NCI-H1694 treated with DMSO at 0.1 percent for 48 hours (cell line): ENCODE data around the gene ZRANB1.
"Not testable (repeated sequence)": the region's sequence is repeated elsewhere in the genome, so short reads cannot be mapped to it uniquely, and the experiment has no call there.

Source experiments
- DNase-seq: peaks from one replicate; lab custom pipeline; 2025; lab: John Stamatoyannopoulos, UW

ZRANB1 gene

DNA sequence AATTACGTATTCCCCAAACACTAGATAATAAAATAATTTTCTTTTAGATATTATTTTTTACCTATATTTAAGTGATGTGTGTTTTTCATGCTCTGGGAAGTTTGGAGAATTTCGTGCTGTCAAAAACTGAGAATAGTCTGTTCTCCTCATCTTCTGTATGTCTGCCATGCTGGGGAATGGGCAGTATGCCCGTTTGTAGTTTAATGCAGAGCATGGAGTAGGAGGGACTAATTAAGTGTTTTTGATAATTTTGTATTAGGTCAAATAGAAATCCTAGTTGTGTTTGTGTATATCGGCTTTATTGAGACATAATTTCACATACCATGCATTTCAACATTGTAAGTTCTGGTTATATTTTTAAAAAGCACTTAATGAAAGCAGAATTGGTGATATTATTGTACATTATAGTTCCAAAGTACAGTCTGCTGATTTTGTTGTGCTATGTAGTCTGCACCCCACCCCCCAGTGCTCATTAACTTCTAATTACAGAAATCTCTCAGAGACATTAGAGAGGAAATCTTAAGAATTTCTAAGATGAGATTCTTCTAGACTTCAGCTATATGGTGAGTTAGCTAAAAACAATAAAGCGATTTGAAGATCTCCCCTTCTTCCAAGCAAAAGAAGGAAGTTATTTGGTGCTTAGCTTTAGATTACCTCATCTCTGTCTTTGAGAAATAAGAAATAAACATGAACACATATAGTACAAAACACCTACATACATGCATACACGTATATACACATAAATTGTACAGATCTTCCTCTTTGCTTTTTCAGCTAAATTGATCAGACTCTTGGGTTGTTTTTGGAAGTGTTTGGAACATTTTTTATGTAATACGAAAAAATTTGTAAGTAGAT is 22.2 kb downstream of the ZRANB1 start:
- DNase-seq, result no peak

DNA sequence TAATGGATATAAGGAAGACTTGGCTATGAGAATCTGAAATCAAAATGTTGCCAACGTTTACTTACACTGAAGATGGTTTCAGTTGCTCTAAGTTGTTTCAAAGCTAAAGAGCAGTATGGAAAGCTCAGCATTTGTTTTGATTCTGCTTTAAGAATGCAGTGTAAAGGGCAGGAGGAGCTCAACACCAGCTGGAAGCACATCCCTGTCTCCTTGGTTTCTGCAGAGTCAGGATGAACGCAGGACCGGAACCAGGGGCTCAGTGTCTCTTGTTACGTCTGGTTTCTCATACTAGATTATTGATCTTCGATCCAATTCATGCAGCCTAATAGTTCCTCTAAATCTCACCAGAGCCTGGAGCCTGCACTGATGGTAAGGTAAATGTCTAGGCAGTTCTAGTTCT is 24.1 kb downstream of the ZRANB1 start:
- DNase-seq, result no peak

DNA sequence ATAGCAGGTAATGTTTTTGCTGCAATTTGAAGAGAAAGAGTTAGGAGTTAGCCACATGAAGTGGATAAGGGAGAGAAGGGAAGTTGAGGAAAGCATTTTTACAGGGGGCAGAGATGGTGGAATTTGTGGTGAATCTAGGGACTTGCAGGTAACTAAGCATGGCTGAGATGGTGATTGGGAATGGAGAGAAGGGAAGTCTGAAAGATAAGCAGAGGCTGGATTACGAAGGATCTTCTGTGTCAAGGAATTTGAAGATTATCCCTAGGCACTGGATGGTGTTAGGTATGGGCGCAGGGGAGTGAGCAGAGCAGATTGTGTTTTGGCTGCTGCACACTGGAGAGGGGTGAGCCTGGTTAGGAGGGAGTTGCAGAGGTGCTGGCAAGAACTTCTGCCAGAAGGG is 25.3 kb downstream of the ZRANB1 start:
- no peak for DNase-seq

DNA sequence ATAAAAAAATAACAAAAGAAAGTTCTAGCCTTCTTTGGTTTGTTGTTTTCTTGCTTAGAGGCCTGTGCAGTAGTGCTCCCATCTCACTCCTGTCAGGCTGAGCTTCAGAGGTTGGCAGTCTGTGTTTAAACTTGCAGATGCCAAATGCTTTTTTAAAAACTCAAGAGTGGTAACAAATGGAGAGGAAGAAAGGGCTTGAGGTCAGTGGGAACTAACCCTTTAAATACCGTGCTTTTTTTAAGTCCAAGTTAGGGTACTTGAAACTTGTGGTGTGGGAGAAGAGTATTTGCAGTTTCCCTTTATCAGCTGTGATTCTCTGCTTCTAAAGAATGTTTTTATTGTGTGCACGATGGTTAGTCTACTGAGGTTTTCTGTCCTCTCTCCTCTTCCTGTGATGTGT is 29.4 kb downstream of the ZRANB1 start:
- no peak for DNase-seq

DNA sequence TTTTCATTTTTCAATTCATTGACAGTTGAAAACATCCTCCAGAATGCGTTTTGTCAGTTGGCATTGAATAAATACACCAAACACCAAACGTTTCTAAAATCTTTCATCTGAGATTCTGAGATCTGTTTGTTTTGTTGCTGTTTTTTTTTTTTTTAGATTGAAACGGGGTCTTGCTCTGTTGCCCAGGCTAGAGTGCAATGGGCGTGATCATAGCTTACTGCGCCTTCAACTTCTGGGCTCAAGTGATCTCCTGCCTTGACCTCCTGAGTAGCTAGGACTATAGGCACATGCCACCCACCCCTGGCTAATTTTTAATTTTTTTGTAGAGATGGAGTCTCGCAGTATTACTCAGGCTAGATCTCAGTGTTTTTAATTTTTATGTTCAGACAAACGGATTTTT is 30.7 kb downstream of the ZRANB1 start:
- DNase-seq, result no peak

DNA sequence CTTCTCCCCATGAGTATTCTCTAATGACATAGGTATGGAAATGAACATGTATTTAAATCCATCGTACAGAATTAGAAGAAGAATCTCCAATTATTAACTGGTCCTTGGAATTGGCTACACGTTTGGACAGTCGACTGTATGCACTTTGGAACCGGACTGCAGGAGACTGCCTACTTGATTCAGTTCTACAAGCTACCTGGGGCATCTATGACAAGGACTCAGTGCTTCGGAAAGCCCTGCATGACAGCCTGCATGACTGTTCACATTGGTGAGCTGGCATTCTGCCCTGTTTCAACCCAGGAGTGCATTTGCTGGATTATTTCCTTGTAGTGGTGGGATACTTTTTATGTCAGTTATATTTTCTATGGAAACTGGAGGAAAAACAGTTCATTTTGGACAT is 32.2 kb downstream of the ZRANB1 start:
- no peak for DNase-seq

DNA sequence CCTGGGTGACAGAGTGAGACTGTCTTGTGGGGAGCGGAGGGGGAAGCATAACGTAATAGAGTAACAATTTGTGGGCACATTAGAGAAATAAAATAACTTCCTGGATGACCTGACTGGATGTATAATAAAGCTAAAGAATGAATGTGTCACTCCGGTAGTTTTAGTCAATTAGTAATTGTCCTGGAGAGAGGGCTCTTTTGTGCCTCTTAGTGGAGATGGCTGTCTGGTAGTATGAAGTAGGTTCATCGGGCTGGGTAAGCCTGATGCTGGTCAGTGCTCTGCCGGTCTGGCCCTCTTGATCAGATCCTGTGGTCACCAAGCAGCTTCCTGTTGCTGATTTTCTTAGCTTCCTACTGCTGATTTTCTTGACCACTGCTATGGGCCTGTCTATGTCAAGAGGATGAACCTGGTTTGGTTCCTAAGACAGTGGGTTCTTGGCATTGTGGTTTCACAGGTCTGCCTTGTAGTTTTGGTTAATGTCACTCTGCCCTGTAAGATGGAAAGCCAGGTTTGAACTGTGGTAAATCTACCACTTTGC is 34.1 kb downstream of the ZRANB1 start:
- DNase-seq, result no peak

DNA sequence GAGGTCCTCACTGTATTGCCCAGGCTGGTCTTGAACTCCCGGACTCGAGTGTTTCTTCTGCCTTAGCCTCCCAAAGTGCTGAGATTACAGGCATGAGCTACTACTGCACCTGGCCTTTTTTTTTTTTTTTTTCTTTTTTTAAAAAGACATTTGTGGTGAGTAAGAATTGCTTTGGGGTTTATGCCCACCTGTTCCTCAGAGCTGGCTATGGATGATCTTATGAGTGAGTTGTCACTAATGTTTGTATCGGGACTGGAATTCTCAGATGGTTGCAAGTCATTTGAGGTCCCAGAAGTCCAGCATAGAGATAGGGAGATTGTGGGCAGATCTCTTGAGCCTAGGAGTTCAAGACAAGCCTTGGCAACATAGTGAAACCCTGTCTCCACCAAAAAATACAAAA is 35.2 kb downstream of the ZRANB1 start:
- DNase-seq, result no peak

DNA sequence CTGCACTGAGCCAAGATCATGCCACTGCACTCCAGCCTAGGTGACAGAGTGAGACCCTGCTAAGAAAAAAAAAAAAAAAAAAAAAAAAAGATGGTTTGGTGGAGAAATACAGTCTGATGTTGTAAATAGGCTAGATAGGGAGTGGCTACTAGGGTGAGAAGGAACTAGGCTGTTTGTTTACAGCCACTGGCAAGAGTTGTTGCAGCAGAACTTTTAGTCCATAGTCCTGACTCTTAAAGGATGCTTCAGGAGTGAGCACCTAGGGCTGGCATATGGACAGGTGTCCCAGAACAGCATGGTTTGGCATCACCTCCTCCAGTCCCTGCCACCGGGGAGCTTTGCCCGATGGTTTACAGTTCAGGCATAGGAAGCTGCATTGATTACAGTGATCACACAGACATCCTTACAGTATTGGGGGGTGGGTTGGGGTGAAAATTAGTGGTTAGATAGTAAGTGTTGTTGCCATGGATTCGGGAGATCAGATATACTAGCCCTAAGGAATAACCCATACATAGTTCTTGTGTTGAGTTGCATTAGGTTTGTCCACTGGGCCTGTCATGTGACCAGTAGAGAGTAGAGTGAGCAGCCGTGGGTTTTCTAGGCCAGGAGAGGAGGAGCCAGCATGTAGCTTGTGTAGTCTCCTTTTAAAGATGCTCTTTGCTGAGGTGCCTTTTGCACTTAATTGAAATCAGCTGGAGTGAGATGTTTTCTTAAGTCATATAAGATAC is 35.9 kb downstream of the ZRANB1 start:
- no peak for DNase-seq

DNA sequence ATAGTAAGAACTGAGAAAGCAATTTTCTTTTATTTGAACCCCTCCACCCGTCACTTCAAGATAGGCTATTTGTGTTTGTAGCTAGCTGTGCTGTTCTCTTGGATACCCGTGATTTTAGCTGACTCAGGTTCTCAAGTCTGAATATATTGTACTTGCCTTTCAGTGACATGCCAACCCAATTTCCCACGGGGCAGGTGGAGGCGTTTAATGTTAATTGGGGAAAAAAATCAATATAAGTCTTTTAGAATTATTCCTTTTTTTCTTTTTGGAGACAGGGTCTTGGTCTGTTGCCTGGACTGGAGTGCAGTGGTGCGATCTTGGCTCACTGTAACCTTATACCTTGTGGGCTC is 36.4 kb downstream of the ZRANB1 start:
- DNase-seq, result no peak

DNA sequence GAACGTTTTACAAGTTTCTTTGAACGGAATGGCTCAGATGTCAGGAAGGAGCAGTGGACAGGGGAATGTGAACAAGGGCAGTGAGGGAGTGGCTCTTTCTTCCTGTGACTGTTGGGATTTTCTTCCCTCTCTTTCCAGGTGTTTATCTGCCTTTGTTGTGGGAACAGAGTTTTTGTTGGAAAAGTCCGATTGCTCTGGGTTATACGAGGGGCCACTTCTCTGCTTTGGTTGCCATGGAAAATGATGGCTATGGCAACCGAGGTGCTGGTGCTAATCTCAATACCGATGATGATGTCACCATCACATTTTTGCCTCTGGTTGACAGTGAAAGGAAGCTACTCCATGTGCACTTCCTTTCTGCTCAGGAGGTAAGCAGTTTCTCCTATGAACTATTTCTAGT is 41.4 kb downstream of the ZRANB1 start:
- DNase-seq, result no peak

DNA sequence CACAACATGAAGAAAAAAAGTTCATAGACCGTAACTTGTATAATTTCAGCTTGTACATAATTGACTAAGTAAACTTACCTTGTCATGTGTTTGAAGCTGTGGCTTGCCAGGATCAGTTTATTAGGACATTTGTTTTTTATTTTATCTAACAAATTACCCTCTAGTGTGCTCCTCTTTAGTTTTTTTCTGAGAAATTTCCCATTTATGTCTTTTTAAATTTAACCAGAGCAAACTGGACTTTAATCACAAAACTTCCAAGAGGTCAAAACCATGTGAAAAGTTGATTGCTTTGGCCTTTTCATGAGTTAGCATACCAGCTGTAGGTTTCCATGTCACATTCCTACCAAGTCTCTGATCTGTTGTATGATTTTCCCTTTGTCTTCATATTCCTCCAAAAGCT is 42.5 kb downstream of the ZRANB1 start:
- no peak for DNase-seq

DNA sequence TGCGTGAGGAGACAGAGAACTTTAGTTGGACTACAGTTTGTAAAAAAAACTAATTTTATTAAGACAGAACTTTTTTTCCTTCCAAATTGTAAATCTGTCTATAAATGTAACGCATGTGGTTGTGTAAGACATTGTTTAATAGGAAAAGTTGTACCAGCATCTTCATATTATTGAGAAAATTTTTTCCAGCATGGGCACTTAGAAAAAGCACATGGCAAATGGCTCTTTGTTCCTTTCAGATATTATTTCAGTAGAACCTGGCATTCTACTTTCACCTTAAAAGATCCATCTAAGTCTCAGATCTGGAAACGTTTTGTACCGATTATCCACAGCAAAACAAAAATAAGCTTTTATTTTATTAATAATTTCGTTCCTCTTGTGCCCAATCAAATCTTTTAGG is 43.2 kb downstream of the ZRANB1 start:
- DNase-seq, result no peak

DNA sequence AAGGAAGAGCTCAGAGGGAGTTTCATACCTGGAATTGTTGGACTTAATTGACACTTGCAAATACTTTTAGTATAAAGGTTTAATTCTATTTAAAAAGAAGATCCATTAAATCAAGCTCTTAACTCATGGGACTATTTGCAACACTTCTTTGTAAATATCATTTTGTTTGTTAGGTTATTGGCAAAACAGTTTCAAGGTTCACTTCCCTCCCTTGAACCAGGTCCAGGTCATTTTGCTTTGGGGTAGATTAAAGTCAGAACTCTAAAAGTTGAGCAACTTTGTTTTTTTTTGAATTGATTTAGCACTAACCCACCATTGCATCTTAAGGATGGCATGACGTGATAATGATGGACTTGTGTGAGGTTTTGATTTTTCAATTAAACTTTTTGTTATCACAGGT is 45.9 kb downstream of the ZRANB1 start:
- DNase-seq, result no peak

DNA sequence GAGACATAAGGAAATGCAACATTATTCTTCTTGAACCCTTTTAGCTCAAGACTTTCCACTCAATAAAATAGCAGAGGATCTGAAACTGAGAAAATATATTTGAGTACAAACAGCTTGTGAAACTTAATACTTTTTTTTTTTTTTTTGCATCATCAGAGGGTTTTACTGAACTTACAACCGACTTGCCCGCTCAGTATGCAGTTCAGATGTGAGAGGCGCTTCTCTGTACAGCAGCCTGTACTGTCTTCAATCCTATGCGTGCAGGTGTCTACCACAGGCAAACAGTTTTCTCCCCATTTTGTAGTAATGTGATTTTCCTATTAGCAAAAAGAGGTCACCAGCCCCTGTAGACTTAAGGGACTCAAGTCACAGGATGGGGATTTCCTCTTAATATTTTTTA is 46.8 kb downstream of the ZRANB1 start:
- not testable (repeated sequence) for DNase-seq

DNA sequence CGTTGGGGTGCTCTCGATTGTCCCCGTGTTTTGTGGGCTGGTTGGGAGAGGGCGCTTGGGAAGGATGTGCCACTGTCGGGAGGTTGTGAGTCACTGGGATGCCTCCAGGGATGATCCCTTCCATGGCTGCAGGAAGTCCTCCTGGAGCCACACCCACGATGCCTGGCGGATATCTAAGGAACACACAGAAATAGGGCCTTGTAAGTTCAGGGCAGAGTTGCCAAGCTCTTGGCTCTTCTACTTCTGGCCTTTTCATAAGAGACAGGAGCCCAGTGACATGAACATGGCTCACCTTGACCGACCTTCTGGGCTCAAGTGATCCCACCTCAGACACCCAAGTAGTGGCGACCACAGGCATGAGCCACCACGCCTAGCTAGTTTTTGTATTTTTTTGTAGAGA is 47.6 kb downstream of the ZRANB1 start:
- no peak for DNase-seq

DNA sequence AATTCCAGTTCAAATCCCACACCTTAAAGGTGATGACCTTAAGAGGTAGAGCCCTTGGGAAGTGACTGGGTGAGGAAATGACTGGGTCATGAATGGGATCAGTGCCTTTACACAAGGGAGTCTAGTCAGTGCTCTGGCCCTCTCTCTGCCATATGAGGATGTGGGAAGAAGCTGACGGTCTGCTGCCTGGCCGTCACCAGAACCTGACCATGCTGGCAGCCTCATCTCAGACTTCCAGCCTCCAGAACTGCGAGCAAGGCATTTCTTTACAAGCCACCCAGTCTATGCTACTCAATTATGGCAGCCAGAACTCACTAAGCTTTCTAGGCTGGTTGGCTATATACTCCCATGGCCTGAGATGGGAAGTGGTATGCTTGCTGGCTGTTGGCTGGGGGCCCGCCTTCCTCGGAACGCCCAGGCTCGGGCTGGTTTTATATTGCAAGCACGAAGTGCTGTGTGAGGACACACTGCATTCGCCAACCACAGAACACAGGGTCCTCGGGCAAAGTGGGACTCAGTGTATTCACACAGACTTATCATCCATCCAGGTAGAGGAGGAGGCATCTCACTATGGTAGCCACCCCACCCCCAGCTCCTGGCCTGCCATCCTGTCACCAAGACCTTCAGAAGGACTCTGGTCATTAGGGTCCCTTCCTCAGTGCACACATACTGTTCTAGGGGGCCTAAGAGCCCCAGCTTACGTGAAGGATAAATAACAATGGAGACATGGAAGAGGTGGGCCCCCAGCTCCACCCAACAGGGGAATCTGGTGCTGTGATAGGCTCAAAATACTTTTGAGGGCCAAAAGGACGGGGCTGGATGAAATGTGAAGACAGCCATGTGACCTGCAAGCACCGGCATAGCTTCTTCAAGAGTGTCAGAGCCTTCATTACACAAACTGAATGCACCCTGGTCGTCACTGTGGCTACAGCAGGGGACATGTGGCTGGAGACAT is 49.0 kb downstream of the ZRANB1 start:
- DNase-seq, result no peak

DNA sequence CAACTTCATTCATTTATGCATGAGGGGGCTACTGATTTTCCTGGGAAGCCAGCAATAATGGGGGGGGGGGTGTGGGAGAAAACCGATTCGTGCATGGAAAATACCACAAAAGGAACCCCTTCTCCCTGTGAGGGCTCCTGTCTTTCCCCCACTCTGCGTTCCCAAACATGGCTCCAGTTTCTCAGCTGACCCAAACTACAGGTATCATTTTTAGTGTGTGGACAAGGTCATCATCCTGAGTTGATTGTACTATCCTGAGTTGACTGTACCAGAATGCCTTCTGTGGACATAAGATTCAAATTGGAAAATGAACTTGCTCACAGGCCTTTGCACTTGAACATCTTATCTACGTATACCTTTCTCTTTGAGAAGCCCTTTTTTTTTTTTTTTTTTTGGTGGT is 49.9 kb downstream of the ZRANB1 start:
- no peak for DNase-seq

DNA sequence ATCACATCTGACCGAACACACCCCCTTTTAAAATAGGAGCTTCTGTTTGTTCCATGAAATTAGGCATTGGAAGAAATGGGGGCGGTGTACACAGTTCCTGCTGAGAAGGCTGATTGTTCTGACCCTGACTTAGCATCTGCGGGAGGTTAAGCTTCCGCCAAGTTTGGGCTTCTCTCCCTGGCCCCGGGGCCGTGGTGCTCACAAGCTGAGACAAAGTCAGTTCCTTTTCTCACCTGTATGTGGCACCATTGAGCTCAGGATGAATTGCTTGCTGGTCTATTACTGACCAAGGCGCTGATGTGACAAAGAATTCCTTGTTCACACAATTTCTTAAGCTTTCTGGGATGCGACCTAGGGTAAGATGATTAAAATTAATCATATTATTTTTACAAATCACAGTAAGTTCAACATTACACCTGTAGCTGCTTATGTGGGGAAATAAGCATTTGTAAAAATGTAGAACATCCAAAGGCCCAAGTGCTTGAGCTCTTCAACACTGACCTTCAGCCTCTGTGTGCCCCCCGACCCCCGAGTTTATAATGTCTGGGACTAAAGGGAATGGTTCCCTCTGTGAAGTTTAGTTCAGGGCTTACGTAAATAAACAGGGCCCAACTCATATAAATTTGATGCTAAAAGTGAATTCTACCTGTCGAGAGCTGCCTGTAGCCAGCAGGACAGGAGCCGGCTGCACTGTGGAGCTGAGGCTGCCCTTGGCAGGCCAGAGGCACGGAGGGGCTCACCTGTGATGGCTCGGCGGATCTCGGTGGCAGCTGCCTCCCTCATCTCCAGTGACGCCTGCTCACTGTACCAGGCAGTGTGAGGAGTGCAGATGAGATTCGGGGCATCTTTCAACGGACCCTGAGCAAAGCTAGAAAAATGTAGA is 50.8 kb downstream of the ZRANB1 start:
- DNase-seq, result no peak

DNA sequence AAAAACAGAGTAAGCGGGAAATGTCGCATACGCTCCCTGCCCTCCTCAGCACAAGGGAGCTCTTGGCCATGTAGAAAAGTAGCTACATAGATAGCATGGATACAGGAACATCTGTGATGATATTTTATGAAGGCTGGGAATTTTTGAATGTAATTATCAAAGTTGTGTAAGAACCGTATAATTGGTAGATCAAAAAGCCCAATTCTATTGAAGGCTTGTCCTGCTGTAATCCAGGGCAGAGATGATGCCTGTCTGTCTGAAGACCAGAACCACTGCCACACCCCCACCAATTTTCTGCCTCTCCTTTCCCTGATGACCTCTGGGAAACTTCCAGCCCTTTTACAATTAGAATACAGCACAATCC is 51.4 kb downstream of the ZRANB1 start:
- DNase-seq, result no peak

DNA sequence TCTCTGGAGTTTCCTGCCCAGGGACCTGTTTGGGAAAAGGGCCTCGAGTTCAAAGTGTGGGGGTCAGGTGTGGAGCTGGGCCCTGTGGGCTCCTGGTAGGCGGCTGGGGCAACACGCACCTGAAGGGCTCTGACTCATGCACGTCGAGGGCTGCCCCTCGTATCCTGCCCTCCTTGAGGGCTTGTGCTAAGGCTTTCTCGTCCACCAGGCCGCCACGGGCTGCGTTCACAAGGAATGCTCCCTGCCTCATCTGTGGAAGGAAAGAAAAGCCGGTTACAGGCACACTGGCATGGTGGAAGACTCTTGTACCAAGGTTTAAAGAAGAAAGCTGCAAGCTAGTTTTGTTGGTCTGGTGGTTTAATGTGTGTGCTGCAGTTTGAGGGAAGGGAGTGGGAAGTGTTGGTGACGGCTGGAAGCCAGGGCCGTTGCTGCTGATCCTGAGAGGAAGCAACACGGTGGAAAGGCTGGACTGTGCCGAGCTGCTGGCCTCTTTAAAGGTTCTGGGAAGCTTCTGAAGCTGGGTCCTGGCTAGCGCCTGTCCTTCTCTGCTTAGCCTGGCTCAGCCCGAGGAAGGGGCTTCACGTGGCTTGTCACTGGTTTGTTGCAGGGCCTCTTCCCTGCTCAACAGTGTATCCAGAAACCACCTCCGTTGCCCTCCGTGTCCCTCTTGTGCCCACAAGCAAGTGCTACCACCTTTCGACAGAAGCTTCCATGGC is 52.0 kb downstream of the ZRANB1 start:
- no peak for DNase-seq
